B cell (primary cell): ENCODE measurements around the gene ANTXR1. TPM values are rescaled to one million over a fixed set of nuclear protein-coding genes. Genes with fewer than 3 reads are reported as not detected.

Source experiments
- ATAC-seq: fragments of 200-7000 bp; cut with Tn5 transposase; one replicate; pipeline ENCODE4 v1.10.0; 2021; ENCODE audit warnings: low read depth, mild to moderate bottlenecking, moderate number of reproducible peaks, moderate library complexity
- CTCF ChIA-PET: fragments of 350-600 bp; sonication (Branson Sonifier 250); formaldehyde crosslinking; loops from one replicate; lab custom pipeline; 2021; ENCODE audit warnings: antibody characterized with exemption, inconsistent platforms; lab: Charles Lee
- POLR2A ChIA-PET: fragments of 350-600 bp; sonication (Branson Sonifier 250); formaldehyde crosslinking; loops from one replicate; lab custom pipeline; 2021; ENCODE audit warnings: antibody characterized with exemption; lab: Charles Lee
- DNase-seq: peaks from one replicate; pipeline ENCODE4 v3.0.0; 2013
- H2AFZ ChIP-seq: 2 replicates; pipeline ENCODE4 v1.6.1; 2012; ENCODE audit warnings: mild to moderate bottlenecking, low read depth, low read length; ENCODE audit not compliant: insufficient read depth, poor library complexity, severe bottlenecking
- H3K27ac ChIP-seq, 2 donors: 1 replicate in 1 of 2; 2 replicates in 1 of 2; pipeline ENCODE4 v1.5.1; 2012 to 2013; ENCODE audit warnings: low read length in 2 of 2, mild to moderate bottlenecking in 2 of 2, moderate library complexity in 1 of 2
- H3K27me3 ChIP-seq, 4 experiments: fragments of 200-600 bp in 1 of 4; sonication (generic) in 1 of 4; replicated peaks in 1 of 4; 1 replicate in 2 of 4; 2 replicates in 2 of 4; pipeline versions ENCODE4 v1.6.1 to v1.7.0; 2013 to 2016; ENCODE audit warnings: low read length in 3 of 4, mild to moderate bottlenecking in 2 of 4, mixed read lengths in 1 of 4, moderate library complexity in 1 of 4; ENCODE audit not compliant: insufficient read depth in 4 of 4, control insufficient read depth in 3 of 4; ENCODE audit errors: control extremely low read depth in 1 of 4
- H3K36me3 ChIP-seq, 2 experiments: replicated peaks in 1 of 2; 1 replicate in 1 of 2; 2 replicates in 1 of 2; pipeline versions ENCODE4 v1.6.1 to v1.7.1; 2013; ENCODE audit warnings: low read length in 1 of 2; ENCODE audit not compliant: insufficient read depth in 2 of 2, control insufficient read depth in 1 of 2; ENCODE audit errors: control extremely low read depth in 1 of 2, extremely low read depth in 1 of 2
- H3K4me1 ChIP-seq, 2 donors: fragments of 200-600 bp in 1 of 2; sonication (generic) in 1 of 2; 1 replicate in 1 of 2; 2 replicates in 1 of 2; pipeline versions ENCODE4 v1.5.1 to v1.6.1; 2013 to 2017; ENCODE audit warnings: low read length in 2 of 2; ENCODE audit not compliant: control insufficient read depth in 2 of 2, insufficient read depth in 2 of 2
- H3K4me2 ChIP-seq: replicated peaks from 2 replicates; pipeline ENCODE3; 2012; ENCODE audit warnings: mild to moderate bottlenecking, low read depth, low read length; ENCODE audit not compliant: poor library complexity, severe bottlenecking
- H3K4me3 ChIP-seq, 5 experiments: fragments of 200-600 bp in 1 of 5; sonication (generic) in 1 of 5; 1 replicate in 3 of 5; 2 replicates in 2 of 5; pipeline versions ENCODE4 v1.5.1 to v1.7.0; 2011 to 2016; ENCODE audit warnings: low read length in 4 of 5, mild to moderate bottlenecking in 4 of 5, low read depth in 2 of 5, control low read depth in 1 of 5, moderate library complexity in 1 of 5; ENCODE audit not compliant: insufficient read depth in 1 of 5; ENCODE audit errors: control extremely low read depth in 1 of 5, extremely low read depth in 1 of 5
- H3K79me2 ChIP-seq: fragments of 200-600 bp; sonication (generic); one replicate; pipeline ENCODE4 v1.6.0; 2016; ENCODE audit warnings: low read length; ENCODE audit not compliant: control insufficient read depth, insufficient read depth
- H3K9ac ChIP-seq: fragments of 200-600 bp; sonication (generic); 2 replicates; pipeline ENCODE4 v1.6.1; 2017; ENCODE audit warnings: mild to moderate bottlenecking, low read length, moderate library complexity
- H3K9me3 ChIP-seq, 3 donors: one replicate each; pipeline versions ENCODE4 v1.6.1 to v1.7.1; 2013; ENCODE audit warnings: low read length in 2 of 3; ENCODE audit not compliant: control insufficient read depth in 2 of 3, insufficient read depth in 1 of 3; ENCODE audit errors: control extremely low read depth in 1 of 3
- H4K20me1 ChIP-seq: 2 replicates; pipeline ENCODE4 v1.6.0; 2012; ENCODE audit warnings: mild to moderate bottlenecking, low read length; ENCODE audit not compliant: insufficient read depth, control insufficient read depth, poor library complexity, severe bottlenecking
- H3K27ac Mint-ChIP-seq: one replicate; pipeline ENCODE4 v1.8.0; 2021; ENCODE audit warnings: mixed read lengths
- H3K27me3 Mint-ChIP-seq: one replicate; pipeline ENCODE4 v1.8.0; 2021; ENCODE audit warnings: mixed read lengths
- H3K4me1 Mint-ChIP-seq: one replicate; pipeline ENCODE4 v1.8.0; 2021; ENCODE audit warnings: mixed read lengths
- H3K4me3 Mint-ChIP-seq: one replicate; pipeline ENCODE4 v1.8.0; 2021; ENCODE audit warnings: mixed read lengths
- H3K9me3 Mint-ChIP-seq: one replicate; pipeline ENCODE4 v1.8.0; 2022; ENCODE audit warnings: mixed read lengths; ENCODE audit not compliant: insufficient read depth
- CTCF ChIP-seq: fragments of 200-600 bp; IDR thresholded peaks from one replicate; pipeline ENCODE4 v1.8.0; 2022; ENCODE audit warnings: antibody characterized with exemption, mild to moderate bottlenecking
- EZH2 ChIP-seq: IDR thresholded peaks from 2 replicates; pipeline ENCODE4 v1.6.1; 2012; ENCODE audit warnings: borderline replicate concordance, low read depth, mild to moderate bottlenecking, moderate library complexity, low read length; ENCODE audit not compliant: insufficient read depth, poor library complexity, severe bottlenecking
- WGBS: methylation state at CpG from one replicate; pipeline ENCODE4 v1.1.5; 2013; ENCODE audit warnings: missing lambda C conversion rate; ENCODE audit not compliant: insufficient coverage; 5-methylcytosine and 5-hydroxymethylcytosine counted together
- intact Hi-C: fragments of 100-400 bp; cut with micrococcal nuclease; formaldehyde crosslinking; loops from one replicate; pipeline ENCODE4 v1.10.0; 2022
- polyA plus RNA-seq: library from polyadenylated mRNA; depleted of rRNA; stranded (reverse); fragments of >200 nt; gene quantifications from 2 replicates; pipeline ENCODE4 v1.2.3, GENCODE V29; 2012
- total RNA-seq, 2 donors: library from RNA; stranded (reverse); fragments of 120-200 nt in 1 of 2; gene quantifications; 1 replicate in 1 of 2; 2 replicates in 1 of 2; pipeline versions ENCODE4 v1.2.3 to v1.2.4, GENCODE V29; 2013 to 2022

The ANTXR1 gene
- total and polyA plus RNA-seq, 2 donors (not counting 1 experiment from before 2014, with no cell fraction given) = not detected

- Histone ChIP-seq H4K20me1 (no peaks in the 10 kb centered on the region), H3K79me2 (no peaks in the 10 kb centered on the region), H3K4me2 (no peak overlapping the region), H3K4me3 (no peak overlapping the region), H2AFZ (no peak overlapping the region), H3K9ac (no peak overlapping the region), H3K9me3 (no peaks in the 10 kb centered on the region), H3K36me3 (no peaks in the 10 kb centered on the region), H3K27ac (no peak overlapping the region), H3K4me1 (no peaks in the 10 kb centered on the region), H3K27me3 (peaks cover 0 to 7% (median 0%) of the 10 kb centered on the region in 4 experiments)
- WGBS = 100% methylated on average over 1 of the region's 4 CpGs
- no peak for DNase-seq
- H3K27ac Mint-ChIP-seq = no peak overlapping the region
- ATAC-seq = no peak
- no peak overlapping the region for H3K4me3 Mint-ChIP-seq
- TF ChIP-seq EZH2 (no peak), CTCF (no peak)
- peaks cover 14% of the 10 kb centered on the region for H3K27me3 Mint-ChIP-seq
- ChIA-PET CTCF (interaction anchor here (0.7 kb wide), 1 partner anchor 1581 kb away, joined by 3 read pairs; no protein-coding TSS in a partner anchor), POLR2A (no interaction called here)
- H3K9me3 Mint-ChIP-seq = no peaks in the 10 kb centered on the region
- H3K4me1 Mint-ChIP-seq = no peaks in the 10 kb centered on the region
- intact Hi-C loops = no loop called here
Measured at GRCh38 chr2:69188182-69188900, 175.4 kb downstream of the ANTXR1 start.

GRCh38 chr2:69190743-69191404 lies 177.9 kb downstream of the ANTXR1 start:
- POLR2A ChIA-PET = no interaction called here
- CTCF ChIA-PET = no interaction called here
- no peak overlapping the region for H3K27ac ChIP-seq
- Mint-ChIP-seq H3K27me3 (peaks cover 13% of the 10 kb centered on the region), H3K9me3 (no peaks in the 10 kb centered on the region), H3K4me3 (no peak overlapping the region), H3K27ac (no peak overlapping the region), H3K4me1 (no peaks in the 10 kb centered on the region)
- H3K4me1 ChIP-seq = no peaks in the 10 kb centered on the region
- ATAC-seq (no peak), DNase-seq (no peak)
- no peaks in the 10 kb centered on the region for H3K79me2 ChIP-seq
- H3K27me3 ChIP-seq = peaks cover 0 to 7% (median 0%) of the 10 kb centered on the region in 4 experiments
- no peak overlapping the region for H3K4me2 ChIP-seq
- H3K36me3 ChIP-seq = no peaks in the 10 kb centered on the region
- no peaks in the 10 kb centered on the region for H4K20me1 ChIP-seq
- no peak overlapping the region for H3K4me3 ChIP-seq
- WGBS = no CpG with 5 or more reads among the region's 3 CpGs
- H3K9me3 ChIP-seq = no peaks in the 10 kb centered on the region
- no peak overlapping the region for H2AFZ ChIP-seq
- no peak overlapping the region for H3K9ac ChIP-seq
- TF ChIP-seq CTCF (no peak), EZH2 (no peak)
- intact Hi-C loops = no loop called here
